ENCODE measurements around the gene ADCY4. TPM values are rescaled to one million over a fixed set of nuclear protein-coding genes. Genes with fewer than 3 reads are reported as not detected.

Gene ADCY4
- total and polyA plus RNA-seq, 2 of the 13 experiments (the other 11 are each of a cell fraction or from before 2014, with no cell fraction given) = 0.03 TPM; not detected in 1

- TF ChIP-seq, protein P1, sequence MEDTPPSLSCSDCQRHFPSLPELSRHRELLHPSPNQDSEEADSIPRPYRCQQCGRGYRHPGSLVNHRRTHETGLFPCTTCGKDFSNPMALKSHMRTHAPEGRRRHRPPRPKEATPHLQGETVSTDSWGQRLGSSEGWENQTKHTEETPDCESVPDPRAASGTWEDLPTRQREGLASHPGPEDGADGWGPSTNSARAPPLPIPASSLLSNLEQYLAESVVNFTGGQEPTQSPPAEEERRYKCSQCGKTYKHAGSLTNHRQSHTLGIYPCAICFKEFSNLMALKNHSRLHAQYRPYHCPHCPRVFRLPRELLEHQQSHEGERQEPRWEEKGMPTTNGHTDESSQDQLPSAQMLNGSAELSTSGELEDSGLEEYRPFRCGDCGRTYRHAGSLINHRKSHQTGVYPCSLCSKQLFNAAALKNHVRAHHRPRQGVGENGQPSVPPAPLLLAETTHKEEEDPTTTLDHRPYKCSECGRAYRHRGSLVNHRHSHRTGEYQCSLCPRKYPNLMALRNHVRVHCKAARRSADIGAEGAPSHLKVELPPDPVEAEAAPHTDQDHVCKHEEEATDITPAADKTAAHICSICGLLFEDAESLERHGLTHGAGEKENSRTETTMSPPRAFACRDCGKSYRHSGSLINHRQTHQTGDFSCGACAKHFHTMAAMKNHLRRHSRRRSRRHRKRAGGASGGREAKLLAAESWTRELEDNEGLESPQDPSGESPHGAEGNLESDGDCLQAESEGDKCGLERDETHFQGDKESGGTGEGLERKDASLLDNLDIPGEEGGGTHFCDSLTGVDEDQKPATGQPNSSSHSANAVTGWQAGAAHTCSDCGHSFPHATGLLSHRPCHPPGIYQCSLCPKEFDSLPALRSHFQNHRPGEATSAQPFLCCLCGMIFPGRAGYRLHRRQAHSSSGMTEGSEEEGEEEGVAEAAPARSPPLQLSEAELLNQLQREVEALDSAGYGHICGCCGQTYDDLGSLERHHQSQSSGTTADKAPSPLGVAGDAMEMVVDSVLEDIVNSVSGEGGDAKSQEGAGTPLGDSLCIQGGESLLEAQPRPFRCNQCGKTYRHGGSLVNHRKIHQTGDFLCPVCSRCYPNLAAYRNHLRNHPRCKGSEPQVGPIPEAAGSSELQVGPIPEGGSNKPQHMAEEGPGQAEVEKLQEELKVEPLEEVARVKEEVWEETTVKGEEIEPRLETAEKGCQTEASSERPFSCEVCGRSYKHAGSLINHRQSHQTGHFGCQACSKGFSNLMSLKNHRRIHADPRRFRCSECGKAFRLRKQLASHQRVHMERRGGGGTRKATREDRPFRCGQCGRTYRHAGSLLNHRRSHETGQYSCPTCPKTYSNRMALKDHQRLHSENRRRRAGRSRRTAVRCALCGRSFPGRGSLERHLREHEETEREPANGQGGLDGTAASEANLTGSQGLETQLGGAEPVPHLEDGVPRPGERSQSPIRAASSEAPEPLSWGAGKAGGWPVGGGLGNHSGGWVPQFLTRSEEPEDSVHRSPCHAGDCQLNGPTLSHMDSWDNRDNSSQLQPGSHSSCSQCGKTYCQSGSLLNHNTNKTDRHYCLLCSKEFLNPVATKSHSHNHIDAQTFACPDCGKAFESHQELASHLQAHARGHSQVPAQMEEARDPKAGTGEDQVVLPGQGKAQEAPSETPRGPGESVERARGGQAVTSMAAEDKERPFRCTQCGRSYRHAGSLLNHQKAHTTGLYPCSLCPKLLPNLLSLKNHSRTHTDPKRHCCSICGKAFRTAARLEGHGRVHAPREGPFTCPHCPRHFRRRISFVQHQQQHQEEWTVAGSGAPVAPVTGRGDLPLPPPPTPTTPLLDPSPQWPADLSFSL (CRISPR knock-in tag; IDR thresholded peaks at IDR 0.05) = no peak
- TF ChIP-seq CENPX (CRISPR knock-in tag; IDR thresholded peaks at IDR 0.05) = no peak
- TF ChIP-seq HES4 (CRISPR knock-in tag; IDR thresholded peaks at IDR 0.05; ENCODE audit: borderline replicate concordance) = no peak; the same call in 1 of the 2 replicates
- peak; percentile 48; the same call in 1 of the 2 replicates for TF ChIP-seq KMT2A (CRISPR knock-in tag; IDR thresholded peaks at IDR 0.05)
- no peak for TF ChIP-seq ZNF326 (CRISPR knock-in tag; IDR thresholded peaks at IDR 0.05; ENCODE audit: borderline replicate concordance)
- no peak for TF ChIP-seq RAD51 (IDR thresholded peaks at IDR 0.05; ENCODE audit: borderline replicate concordance)
- no peak; the same call in 1 of the 2 replicates for TF ChIP-seq ZNF747 (CRISPR knock-in tag; IDR thresholded peaks at IDR 0.05; ENCODE audit: borderline replicate concordance)
- 0 out of 2 replicates have a peak, but pooled peaks have one; percentile 32 for TF ChIP-seq CAMTA2 (CRISPR knock-in tag; IDR thresholded peaks at IDR 0.05; ENCODE audit: borderline replicate concordance)
- TF ChIP-seq SP140L (CRISPR knock-in tag; IDR thresholded peaks at IDR 0.05; ENCODE audit: borderline replicate concordance) = 0 out of 2 replicates have a peak, but pooled peaks have one; percentile 67
- no peak for TF ChIP-seq KLF13 (CRISPR knock-in tag; IDR thresholded peaks at IDR 0.05)
- TF ChIP-seq, protein P2, sequence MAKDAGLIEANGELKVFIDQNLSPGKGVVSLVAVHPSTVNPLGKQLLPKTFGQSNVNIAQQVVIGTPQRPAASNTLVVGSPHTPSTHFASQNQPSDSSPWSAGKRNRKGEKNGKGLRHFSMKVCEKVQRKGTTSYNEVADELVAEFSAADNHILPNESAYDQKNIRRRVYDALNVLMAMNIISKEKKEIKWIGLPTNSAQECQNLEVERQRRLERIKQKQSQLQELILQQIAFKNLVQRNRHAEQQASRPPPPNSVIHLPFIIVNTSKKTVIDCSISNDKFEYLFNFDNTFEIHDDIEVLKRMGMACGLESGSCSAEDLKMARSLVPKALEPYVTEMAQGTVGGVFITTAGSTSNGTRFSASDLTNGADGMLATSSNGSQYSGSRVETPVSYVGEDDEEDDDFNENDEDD (CRISPR knock-in tag; IDR thresholded peaks at IDR 0.05; ENCODE audit: borderline replicate concordance) = peak; percentile 69; the same call in 1 of the 2 replicates
- TF ChIP-seq SAFB2 (CRISPR knock-in tag; IDR thresholded peaks at IDR 0.05; ENCODE audit: borderline replicate concordance, low read depth) = peak; percentile 98
- 0 out of 2 replicates have a peak, but pooled peaks have one; percentile 37 for TF ChIP-seq NKX3-1 (CRISPR knock-in tag; IDR thresholded peaks at IDR 0.05)
- 0 out of 2 replicates have a peak, but pooled peaks have one; percentile 55 for TF ChIP-seq ZBTB39 (CRISPR knock-in tag; IDR thresholded peaks at IDR 0.05)
- TF ChIP-seq HOXD1 (CRISPR knock-in tag; IDR thresholded peaks at IDR 0.05) = peak; percentile 88; the same call in 1 of the 2 replicates
- no peak for TF ChIP-seq ZBTB1 (CRISPR knock-in tag; IDR thresholded peaks at IDR 0.05; ENCODE audit: borderline replicate concordance)
- TF ChIP-seq, protein P3, sequence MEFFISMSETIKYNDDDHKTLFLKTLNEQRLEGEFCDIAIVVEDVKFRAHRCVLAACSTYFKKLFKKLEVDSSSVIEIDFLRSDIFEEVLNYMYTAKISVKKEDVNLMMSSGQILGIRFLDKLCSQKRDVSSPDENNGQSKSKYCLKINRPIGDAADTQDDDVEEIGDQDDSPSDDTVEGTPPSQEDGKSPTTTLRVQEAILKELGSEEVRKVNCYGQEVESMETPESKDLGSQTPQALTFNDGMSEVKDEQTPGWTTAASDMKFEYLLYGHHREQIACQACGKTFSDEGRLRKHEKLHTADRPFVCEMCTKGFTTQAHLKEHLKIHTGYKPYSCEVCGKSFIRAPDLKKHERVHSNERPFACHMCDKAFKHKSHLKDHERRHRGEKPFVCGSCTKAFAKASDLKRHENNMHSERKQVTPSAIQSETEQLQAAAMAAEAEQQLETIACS (CRISPR knock-in tag; IDR thresholded peaks at IDR 0.05) = no peak
- no peak for TF ChIP-seq MBD4 (IDR thresholded peaks at IDR 0.05; ENCODE audit: borderline replicate concordance, low read length)
These were observed 30.9 kb upstream of the ADCY4 start (continued) for GRCh38 chr14:24365600-24366412.

Data from HepG2 (cell line).